Neuron (in vitro differentiated cells): ENCODE measurements around the gene UAP1.

Experiments
- H2AFZ ChIP-seq: one replicate; pipeline ENCODE4 v1.6.1; 2013; ENCODE audit warnings: low read depth, mild to moderate bottlenecking, inconsistent platforms, low read length, moderate library complexity
- H3K27me3 ChIP-seq: one replicate; pipeline ENCODE4 v1.6.1; 2013; ENCODE audit warnings: low read length; ENCODE audit not compliant: insufficient read depth
- H3K36me3 ChIP-seq: one replicate; pipeline ENCODE4 v1.6.1; 2013; ENCODE audit warnings: low read length; ENCODE audit not compliant: insufficient read depth
- H3K4me1 ChIP-seq: one replicate; pipeline ENCODE4 v1.6.1; 2013; ENCODE audit warnings: low read length; ENCODE audit not compliant: insufficient read depth
- H3K4me3 ChIP-seq: 2 replicates; pipeline ENCODE4 v1.5.1; 2013; ENCODE audit warnings: mild to moderate bottlenecking, low read length, moderate library complexity
- H3K9me3 ChIP-seq: one replicate; pipeline ENCODE4 v1.6.1; 2013; ENCODE audit warnings: low read length

UAP1 gene

GRCh38 chr1:162631546-162632191 lies 70.1 kb downstream of the UAP1 start:
- Histone ChIP-seq H3K27me3 (no peaks in the 10 kb centered on the region), H3K4me3 (no peak overlapping the region), H3K4me1 (no peaks in the 10 kb centered on the region), H2AFZ (no peak overlapping the region), H3K9me3 (no peaks in the 10 kb centered on the region), H3K36me3 (no peaks in the 10 kb centered on the region)

- no peak within 1 kb of the TSS for H3K4me3 ChIP-seq
These were observed 70.7 kb downstream of the UAP1 start, which contains the start of gene DDR2 for GRCh38 chr1:162632217-162632666. Gene DDR2 (plus strand): TSS chr1:162632464. CDS start chr1:162719064, 86,600 bp downstream.

GRCh38 chr1:162632698-162633080 lies 71.2 kb downstream of the UAP1 start:
- no peaks in the 10 kb centered on the region for H3K36me3 ChIP-seq
- no peaks in the 10 kb centered on the region for H3K27me3 ChIP-seq
- no peaks in the 10 kb centered on the region for H3K9me3 ChIP-seq
- no peak overlapping the region for H3K4me3 ChIP-seq
- no peak overlapping the region for H2AFZ ChIP-seq
- H3K4me1 ChIP-seq: no peaks in the 10 kb centered on the region

More at GRCh38 chr1:162632217-162632666, 70.7 kb downstream of the UAP1 start, which contains the start of gene DDR2:
- no peaks in the 10 kb centered on the region for H3K9me3 ChIP-seq
- H3K36me3 ChIP-seq: no peaks in the 10 kb centered on the region
- H2AFZ ChIP-seq: no peak within 1 kb of the TSS
- no peaks in the 10 kb centered on the region for H3K27me3 ChIP-seq
- H3K4me1 ChIP-seq: no peaks in the 10 kb centered on the region

- Histone ChIP-seq H3K27me3 (no peaks in the 10 kb centered on the region), H3K9me3 (no peaks in the 10 kb centered on the region), H3K36me3 (no peaks in the 10 kb centered on the region), H3K4me1 (no peaks in the 10 kb centered on the region), H2AFZ (no peak overlapping the region), H3K4me3 (no peak overlapping the region)
These were observed 71.7 kb downstream of the UAP1 start for GRCh38 chr1:162633081-162633762.

GRCh38 chr1:162635418-162635817 lies 73.9 kb downstream of the UAP1 start:
- Histone ChIP-seq H3K27me3 (no peaks in the 10 kb centered on the region), H3K4me3 (no peak overlapping the region), H2AFZ (no peak overlapping the region), H3K36me3 (no peaks in the 10 kb centered on the region), H3K9me3 (no peaks in the 10 kb centered on the region), H3K4me1 (no peaks in the 10 kb centered on the region)

GRCh38 chr1:162639718-162640117 lies 78.2 kb downstream of the UAP1 start:
- Histone ChIP-seq H3K36me3 (no peaks in the 10 kb centered on the region), H3K4me3 (no peak overlapping the region)

GRCh38 chr1:162641114-162641513 lies 79.6 kb downstream of the UAP1 start:
- no peaks in the 10 kb centered on the region for H3K27me3 ChIP-seq
- no peak overlapping the region for H2AFZ ChIP-seq
- H3K9me3 ChIP-seq: no peaks in the 10 kb centered on the region
- H3K4me3 ChIP-seq: no peak overlapping the region
- no peaks in the 10 kb centered on the region for H3K4me1 ChIP-seq
- H3K36me3 ChIP-seq: no peaks in the 10 kb centered on the region

More at GRCh38 chr1:162639718-162640117, 78.2 kb downstream of the UAP1 start:
- Histone ChIP-seq H3K4me1 (no peaks in the 10 kb centered on the region), H2AFZ (no peak overlapping the region), H3K9me3 (no peaks in the 10 kb centered on the region), H3K27me3 (no peaks in the 10 kb centered on the region)

GRCh38 chr1:162644986-162645314 lies 83.4 kb downstream of the UAP1 start:
- Histone ChIP-seq H3K4me1 (peaks cover 2% of the 10 kb centered on the region), H3K4me3 (no peak overlapping the region), H3K36me3 (no peaks in the 10 kb centered on the region), H3K27me3 (no peaks in the 10 kb centered on the region), H2AFZ (no peak overlapping the region), H3K9me3 (no peaks in the 10 kb centered on the region)

GRCh38 chr1:162645666-162646065 lies 84.1 kb downstream of the UAP1 start:
- Histone ChIP-seq H3K4me1 (peaks cover 2% of the 10 kb centered on the region), H3K9me3 (no peaks in the 10 kb centered on the region), H3K4me3 (no peak overlapping the region), H3K36me3 (no peaks in the 10 kb centered on the region), H2AFZ (no peak overlapping the region), H3K27me3 (no peaks in the 10 kb centered on the region)

- Histone ChIP-seq H3K4me1 (peaks cover 2% of the 10 kb centered on the region), H3K4me3 (no peak overlapping the region), H3K9me3 (no peaks in the 10 kb centered on the region), H2AFZ (no peak overlapping the region), H3K27me3 (no peaks in the 10 kb centered on the region), H3K36me3 (no peaks in the 10 kb centered on the region)
These were observed 88.1 kb downstream of the UAP1 start for GRCh38 chr1:162649583-162649982.
